ENCODE data around the gene PLEKHD1. TPM values are rescaled to one million over a fixed set of nuclear protein-coding genes. Genes with fewer than 3 reads are reported as not detected.

Gene PLEKHD1
- total RNA-seq, 1 experiment from 2014 or later: not detected

GRCh38 chr14:69518289-69519101 lies 34.0 kb downstream of the PLEKHD1 start:
- DNase-seq (ENCODE audit: low read depth): no peak

- DNase-seq (ENCODE audit: low read depth): no peak
Observed at GRCh38 chr14:69519204-69520100, 34.9 kb downstream of the PLEKHD1 start.

DNA sequence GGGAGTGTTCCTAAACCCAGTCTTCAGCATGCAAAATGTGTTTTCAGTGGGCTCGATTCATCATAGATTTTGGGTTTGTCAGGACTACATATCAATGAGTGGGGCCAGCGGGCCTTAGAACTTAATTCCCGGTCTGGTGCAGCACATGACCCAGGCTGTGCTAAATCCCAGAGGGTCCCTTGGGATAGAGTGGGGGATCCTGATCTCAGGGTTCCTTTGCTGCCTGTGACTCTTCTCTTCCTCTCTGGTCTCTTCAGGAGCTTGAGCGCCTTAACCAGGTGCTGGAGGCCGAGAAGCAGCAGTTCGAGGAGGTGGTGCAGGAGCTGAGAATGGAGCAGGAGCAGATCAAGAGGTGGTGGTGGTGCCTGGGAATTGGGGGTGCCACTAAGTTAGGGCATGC lies 37.5 kb downstream of the PLEKHD1 start:
- DNase-seq (ENCODE audit: low read depth): no peak

- no peak for DNase-seq (ENCODE audit: low read depth)
Observed at GRCh38 chr14:69525896-69526295, 41.4 kb downstream of the PLEKHD1 start.

- no peak for DNase-seq (ENCODE audit: low read depth)
Observed at GRCh38 chr14:69527635-69528034, 43.1 kb downstream of the PLEKHD1 start.

DNA sequence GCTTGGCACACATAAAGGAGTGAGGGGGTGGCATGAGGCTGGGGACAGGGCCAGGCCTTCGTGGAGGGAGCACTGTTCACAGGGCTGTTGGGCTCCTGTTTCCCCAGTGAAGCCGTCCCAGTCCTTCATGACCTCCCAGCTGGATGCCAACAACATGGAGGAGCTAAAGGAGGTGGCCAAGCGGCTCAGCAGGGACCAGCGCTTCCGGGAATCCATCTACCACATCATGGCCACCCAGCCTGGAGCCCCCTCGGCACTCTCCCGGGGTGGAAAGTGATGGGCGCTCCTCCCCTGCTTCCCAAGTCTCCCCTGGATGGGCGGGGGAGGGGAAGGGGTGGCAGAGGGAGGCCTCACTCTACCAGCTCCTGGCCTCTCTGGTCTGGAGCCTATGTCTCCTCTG lies 43.6 kb downstream of the PLEKHD1 start:
- no peak for DNase-seq (ENCODE audit: low read depth)

GRCh38 chr14:69528930-69529329 lies 44.4 kb downstream of the PLEKHD1 start:
- DNase-seq (ENCODE audit: low read depth): no peak

DNA sequence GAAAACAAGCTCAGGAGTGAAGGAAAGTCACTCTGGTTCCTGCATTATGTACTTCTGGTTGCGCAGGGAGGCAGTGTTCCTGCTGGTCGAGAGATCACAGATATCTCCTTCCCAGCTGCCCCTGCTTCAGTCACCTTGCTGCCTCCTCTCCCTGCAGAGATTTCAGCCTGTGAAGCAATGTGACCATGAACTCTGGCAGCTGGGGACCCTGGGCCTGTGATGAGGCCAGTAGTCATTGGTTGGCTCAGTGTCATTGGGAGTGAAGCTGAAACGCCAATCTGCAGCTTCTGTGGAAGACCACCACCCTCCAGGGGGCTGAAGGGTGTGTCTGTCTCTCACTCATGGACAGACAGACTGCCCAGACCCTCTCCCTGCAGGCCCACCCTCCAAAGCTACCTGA lies 45.0 kb downstream of the PLEKHD1 start:
- no peak for DNase-seq (ENCODE audit: low read depth)

DNA sequence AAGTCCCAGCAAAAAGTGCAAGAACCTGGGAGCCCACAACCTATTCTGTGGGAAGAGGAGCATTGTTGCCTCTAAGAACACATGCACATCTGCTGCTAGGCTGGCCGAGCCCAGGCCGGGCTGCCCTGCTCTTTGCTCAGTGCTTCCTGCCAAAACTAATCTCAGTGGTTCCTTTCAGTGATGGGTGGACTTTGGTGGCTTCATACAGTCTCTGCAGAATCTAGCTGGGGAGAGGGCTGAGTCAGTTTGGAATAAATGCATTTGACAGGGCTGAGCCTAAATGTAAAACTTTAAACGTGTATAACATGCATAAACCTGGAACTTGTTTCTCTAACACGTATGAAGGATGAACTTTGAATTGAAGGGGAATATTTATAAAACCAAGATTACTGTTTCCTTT lies 45.6 kb downstream of the PLEKHD1 start:
- DNase-seq (ENCODE audit: low read depth): no peak

GRCh38 chr14:69531135-69531534 lies 46.6 kb downstream of the PLEKHD1 start:
- no peak for DNase-seq (ENCODE audit: low read depth)

- DNase-seq (ENCODE audit: low read depth): no peak
Observed at GRCh38 chr14:69532561-69533340, 48.2 kb downstream of the PLEKHD1 start.

GRCh38 chr14:69535230-69535848 lies 50.8 kb downstream of the PLEKHD1 start:
- DNase-seq (ENCODE audit: low read depth): peak; percentile 42

GRCh38 chr14:69536971-69537370 lies 52.4 kb downstream of the PLEKHD1 start:
- no peak for DNase-seq (ENCODE audit: low read depth)

DNA sequence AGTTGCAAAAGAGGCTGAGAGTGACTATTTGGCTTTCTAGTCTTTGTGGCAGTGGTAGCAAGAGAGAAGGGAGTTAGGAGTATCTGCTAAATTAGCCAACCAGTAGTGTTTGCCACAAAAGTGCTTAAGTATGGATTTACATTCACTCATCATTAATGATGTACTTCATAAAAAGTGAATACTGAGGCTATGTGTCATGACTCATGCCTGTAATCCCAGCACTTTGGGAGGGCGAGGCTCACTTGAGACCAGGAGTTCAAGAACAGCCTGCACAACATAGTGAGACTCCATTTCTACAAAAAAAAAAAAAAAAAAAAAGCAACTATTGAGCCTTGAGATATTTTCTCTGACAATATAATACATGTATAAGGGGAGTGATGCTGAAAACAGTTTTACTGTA lies 53.4 kb downstream of the PLEKHD1 start:
- DNase-seq (ENCODE audit: low read depth): no peak

- no peak for DNase-seq (ENCODE audit: low read depth)
Observed at GRCh38 chr14:69538766-69539165, 54.2 kb downstream of the PLEKHD1 start.

- DNase-seq (ENCODE audit: low read depth): peak; percentile 28
Observed at GRCh38 chr14:69539631-69540410, 55.3 kb downstream of the PLEKHD1 start.

DNA sequence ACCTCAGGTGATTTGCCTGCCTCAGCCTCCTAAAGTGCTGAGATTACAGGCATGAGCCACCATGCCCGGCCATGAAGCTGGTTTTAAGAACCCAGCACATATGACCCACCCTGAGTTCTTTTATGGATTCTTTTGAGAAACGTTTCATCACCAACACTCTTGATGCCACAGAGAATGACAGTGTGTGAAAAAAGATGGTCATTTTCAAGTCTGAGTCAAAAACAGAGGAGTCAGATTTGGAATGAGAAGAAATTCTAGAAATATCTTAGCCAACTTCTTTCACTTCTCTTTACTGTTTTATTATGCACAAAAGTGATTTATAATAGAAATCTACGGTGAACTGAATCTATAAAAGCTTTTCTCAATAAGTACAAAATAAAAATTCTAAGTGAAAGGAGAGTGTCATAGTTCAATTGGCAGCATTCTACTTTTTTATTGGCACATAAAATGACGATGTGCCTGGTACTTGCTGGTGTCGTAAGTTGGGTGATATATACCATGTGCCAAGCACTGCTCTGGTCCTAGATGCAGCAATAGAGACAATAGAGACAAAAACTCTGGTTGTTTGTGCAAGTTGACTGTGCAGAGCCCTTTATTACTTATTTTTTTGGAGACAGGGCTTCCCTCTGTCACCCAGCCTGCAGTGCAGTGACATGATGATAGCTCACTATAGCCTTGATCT lies 56.3 kb downstream of the PLEKHD1 start:
- no peak for DNase-seq (ENCODE audit: low read depth)

- DNase-seq (ENCODE audit: low read depth): no peak
Observed at GRCh38 chr14:69542311-69542710, 57.8 kb downstream of the PLEKHD1 start.

DNA sequence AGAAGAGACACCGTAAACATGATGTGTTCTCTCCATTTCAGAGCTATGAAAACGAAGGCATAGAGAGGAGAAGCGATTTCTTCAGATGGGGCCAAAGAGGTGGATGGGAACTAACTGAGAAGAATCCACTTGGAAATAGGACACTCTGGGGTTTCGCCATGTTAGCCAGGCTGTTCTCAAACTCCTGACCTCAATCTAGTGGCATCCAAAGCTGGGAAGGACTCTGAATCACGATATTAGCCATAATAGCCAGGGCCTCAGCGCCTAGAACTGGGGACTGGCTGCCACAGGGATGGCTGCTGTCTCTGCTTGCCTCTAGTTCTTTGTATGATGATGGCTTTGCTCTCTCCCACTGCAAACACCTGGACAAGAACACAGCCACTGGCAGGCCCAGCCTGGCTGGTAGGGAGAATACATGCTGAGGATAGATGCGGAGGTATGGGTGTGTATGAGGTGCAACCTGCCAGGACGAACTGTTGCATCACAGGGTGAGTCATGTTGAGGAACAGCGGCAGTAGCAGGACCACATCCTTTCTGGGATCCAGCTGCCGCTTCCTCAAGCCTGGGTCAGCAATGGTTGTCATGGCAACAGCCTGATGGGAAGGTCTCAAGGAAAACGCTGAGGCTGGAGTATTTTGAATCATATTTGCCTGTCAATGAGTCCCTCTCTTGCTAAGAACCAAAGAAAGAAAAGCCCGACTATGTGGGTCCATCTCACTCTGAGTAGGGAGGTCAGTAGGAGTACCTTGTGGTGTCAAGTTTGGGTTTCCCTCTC lies 59.0 kb downstream of the PLEKHD1 start:
- peak; percentile 92 for DNase-seq (ENCODE audit: low read depth)

All from RPMI7951 (cell line).